ENCODE measurements around the gene FAM3A.
"Not testable (repeated sequence)": the region's sequence is repeated elsewhere in the genome, so short reads cannot be mapped to it uniquely, and the experiment has no call there.

The FAM3A gene

DNA sequence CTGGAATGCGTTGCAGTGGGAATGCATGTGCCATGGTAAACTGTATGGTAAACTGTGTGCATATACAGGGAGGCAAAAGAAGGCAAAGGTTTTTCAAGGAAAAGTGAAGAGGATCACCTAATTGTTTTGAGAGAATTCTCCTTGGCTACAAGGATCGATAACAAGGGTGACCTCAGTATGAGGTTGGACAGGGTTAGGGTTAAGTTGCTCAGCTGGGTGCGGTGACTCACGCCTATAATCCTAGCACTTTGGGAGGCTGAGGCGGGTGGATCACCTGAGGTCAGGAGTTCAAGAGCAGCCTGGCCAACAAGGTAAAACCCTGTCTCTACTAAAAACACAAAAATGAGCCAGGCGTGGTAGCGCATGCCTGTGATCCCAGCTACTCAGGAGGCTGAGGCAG lies 14.6 kb downstream of the FAM3A start:
- not testable (repeated sequence) for DNase-seq

DNA sequence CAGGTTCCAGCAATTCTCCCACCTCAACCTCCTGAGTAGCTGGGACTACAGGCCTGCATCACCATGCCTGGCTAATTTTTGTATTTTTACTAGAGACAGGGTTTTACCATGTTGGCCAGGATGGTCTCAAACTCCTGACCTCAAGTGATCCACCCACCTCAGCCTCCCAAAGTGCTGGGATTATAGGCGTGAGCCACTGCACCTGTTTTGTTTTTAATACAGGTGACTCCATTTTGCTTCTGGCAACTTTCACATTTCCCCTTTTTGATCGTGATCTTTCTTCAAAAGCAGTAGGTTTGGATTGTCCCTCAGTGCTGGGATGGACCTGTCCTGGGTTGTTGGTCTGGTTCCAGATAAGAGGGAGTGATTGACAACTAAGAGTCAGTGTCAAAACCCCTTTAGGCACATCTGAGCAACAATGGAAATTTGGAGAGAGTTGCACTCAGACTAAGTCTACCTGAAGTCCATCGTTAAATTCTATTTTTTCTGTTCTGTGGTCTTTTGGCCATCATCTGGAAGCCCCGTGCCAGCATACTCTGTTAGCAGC lies 19.4 kb downstream of the FAM3A start:
- DNase-seq, result not testable (repeated sequence)

DNA sequence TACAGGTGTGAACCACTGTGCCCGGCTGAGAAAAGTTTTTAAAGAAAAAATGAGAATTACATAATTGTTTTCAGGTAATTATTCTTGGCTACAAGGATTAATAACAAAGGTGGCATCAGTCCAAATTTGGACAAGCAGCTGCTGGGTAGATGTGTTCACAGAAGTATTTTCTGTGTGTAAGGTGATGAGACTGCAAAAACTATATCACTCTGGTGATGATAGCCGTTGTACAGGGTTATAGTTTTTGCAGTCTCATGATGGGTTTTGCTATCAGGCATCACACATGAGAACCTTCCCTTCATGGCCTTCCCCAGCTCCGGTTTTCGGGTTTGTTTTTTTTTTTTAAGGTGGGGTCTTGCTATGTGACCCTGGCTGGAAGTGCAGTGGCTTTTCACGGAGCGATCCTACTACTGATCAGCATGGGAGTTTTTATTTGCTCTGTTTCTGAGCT lies 20.5 kb downstream of the FAM3A start:
- no peak for DNase-seq

DNA sequence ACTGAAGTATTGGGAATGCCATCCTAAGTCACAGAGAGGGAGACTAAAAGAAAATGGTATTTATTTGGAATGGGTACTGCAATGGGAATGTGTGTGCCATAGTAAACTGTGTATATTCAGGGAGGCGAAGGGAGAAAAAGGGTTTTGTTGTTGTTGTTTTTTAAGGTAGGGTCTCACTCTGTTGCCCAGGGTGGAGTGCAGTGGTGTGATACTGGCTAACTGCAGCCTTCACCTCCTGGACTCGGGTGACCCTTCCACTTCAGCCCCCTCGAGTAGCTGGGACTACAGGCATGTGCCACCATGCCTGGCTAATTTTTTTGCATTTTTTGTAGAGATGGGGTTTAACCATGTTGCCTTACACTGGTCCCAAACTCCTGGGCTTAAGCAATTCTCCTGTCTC lies 21.3 kb downstream of the FAM3A start:
- no peak for DNase-seq

DNA sequence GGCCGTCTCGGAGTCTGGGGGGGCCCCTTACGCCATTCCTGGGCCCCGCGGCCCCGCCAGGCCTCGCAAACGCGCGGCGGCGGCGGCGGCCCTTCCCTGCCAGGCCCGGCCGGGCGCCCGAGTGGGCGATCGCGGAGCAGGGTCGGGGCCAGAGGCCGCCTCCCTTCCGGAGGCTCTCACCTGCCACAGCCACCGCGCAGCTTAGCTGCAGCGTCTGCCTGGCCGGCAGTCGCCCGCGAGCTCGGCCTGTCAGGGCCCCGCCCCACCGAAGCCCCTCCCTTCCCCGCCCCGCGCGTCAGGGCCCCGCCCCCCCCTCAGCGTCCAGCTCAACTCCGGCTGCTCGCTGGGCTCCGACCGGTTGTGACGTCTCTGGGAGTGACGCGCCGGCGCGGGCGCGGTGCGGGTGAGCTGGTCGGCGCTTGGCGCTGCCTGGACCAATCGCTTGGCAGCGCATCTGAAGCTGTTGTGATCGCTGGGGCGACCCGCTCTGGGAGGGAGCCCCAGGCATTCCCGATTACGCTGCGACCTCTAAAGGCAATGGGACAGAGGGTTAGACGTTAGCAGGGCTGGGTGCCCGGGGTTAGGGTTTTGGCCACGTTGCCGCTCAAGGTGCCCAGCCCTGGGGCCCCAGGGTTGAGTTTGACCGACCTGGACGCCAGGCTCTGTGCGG lies 25.5 kb downstream of the FAM3A start, which contains the start of gene SLC10A3:
SLC10A3 (minus strand) TSS at position 216 of the 670 bp plus-strand sequence. CDS start 1,689 bp downstream, outside the sequence.
- DNase-seq, result peak; percentile 77

DNA sequence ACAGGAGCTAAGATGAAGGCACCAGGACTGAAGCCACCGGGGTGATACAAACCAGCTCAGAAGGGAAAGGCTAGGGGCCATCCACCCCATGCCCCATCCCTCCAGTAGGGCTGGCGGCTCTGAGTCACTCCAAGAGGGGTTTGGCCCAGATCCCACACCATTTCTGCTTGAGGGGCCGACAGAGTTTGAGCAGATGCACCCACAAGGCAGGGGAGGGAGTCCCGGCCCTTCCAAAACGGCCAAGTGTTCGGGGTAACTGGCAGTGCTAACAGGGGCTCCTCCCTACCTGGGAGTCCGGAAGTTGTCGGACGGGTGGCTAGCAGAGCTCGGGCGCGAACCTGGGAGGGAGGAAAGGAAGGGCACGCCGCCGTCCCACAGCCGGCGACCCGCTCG lies 26.0 kb downstream of the FAM3A start:
- DNase-seq, result no peak

DNA sequence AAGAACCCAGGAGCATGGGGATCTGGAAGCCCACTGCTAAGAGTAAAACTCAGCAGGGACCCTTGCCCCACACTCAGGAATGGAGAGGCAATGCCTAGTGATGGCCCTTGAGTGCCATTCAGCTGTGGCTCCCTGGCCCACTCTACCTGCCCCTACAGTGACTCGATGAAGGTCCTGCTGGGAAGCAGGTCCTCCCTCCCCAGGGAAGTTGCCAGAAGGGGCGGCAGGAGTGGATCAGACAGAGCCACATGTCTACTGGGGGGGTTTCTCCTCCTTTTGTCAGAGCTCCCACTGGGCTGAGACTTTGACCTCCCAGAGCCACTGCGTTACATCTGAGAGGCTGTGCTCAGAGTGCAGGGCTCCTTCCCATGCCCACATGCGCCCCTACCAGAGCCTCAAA lies 26.9 kb downstream of the FAM3A start:
- no peak for DNase-seq

DNA sequence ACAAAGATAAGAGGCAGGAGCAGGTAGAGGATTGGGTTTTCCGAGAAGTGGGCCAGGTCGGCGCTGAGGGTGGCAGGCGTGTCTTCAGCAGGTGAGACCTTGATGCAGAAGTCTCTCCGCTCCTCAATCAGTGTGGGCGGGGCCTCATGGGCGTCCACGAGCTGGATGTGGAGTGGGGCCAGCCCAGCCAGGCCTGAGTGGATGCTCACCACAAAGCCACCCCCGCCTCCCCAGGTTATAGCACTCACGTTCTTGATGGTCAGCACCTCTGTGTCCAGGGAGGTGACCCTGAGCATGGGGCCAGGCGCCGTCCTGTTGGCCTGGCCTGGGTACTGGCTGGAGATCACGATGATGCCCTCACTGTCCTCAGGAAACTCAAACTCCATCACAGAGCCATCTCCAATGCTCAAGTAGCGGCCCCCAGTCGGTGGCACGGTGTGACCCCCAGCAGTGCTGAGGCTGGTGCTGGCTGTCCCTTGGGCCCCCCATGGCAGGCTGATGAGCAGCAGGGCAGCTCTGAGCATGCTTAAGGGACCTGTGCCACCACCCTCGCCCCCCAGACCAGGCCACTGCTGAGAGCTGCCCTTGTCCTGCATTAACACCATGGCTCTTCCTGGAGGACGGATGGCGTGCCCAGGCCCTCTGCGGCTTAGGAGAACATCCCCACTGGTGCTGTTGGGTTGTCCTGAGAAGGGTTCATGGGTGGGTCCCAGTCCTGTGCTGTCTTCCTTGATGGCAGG lies 27.5 kb downstream of the FAM3A start:
- no peak for DNase-seq

DNA sequence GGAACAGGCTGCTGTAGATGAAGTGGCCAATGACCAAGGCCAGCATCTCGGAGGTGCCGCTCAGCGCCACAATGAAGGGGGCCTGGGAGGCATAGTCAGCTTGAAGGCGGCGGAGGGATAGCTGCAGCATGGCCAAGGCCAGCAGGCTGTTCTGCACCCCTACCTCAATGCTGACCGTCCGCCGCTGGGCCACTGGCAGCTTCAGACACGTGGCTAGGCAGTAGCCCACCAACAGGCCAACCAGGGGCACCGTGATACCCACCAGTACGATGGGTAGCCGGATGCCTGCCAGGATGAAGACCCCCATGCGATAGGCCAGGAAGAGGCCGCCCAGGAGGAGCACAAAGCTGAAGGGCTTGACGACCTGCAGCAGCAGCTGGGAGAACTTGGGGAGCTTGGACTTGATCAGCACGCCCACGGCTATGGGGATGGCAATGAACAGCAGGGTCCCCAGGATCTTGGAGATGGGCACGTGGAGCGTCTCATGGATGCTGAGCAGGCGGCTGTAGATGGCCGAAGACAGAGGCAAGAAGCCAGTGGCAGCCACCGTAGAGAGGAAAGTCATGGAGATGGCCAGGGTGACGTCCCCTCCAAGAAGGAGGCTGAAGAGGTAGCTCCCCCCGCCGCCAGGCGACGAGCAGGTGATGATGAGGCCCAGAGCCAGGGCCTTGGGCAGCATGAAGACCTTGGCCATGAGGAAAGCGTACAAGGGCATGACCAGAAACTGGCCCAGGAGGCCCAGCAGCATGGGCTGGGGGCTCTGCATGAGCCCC lies 28.3 kb downstream of the FAM3A start:
- no peak for DNase-seq

DNA sequence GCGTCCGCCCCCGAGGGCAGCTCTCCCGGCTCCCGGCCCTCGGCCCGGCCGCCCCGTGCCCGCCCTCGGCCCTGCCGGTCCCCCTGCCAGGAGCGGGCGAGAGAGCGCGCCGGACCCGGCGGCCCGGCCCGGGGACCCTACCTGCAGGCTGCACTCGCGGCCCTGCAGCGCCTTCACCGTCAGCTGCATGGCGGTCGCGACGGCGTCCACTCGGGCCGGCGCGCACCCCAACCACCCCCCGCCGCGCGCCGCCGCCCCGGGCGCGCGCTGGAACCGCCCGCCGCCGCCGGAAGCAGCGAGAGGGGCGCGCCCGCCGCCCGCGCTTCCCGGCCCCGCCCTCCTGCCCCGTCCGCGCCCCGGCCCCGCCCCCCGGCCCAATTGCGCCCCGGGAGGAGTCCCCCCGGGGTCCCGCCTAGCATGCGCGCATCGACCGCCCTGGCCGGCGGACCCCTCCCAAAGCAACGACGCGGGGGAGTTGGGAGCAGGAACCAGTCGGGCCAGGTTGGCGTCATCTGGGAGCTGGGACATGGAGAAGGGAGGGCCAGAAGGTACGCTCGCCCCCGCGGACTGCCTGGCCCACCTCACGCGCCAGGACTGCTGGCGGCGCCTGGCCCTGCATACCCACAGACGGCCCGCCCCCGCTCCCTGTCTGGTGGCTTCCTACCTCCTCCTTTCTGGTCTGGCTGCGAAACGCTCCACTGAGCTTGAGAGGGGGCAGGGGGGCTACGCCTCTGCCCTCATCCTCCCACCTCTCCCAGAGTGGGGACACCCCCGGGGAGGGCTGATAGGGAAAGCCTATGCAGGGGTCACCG lies 29.4 kb downstream of the FAM3A start, which contains the start of gene UBL4A:
UBL4A (minus strand) TSS at position 220 of the 812 bp plus-strand sequence; CDS start at position 189, 31 bp downstream.
- DNase-seq, result no peak

DNA sequence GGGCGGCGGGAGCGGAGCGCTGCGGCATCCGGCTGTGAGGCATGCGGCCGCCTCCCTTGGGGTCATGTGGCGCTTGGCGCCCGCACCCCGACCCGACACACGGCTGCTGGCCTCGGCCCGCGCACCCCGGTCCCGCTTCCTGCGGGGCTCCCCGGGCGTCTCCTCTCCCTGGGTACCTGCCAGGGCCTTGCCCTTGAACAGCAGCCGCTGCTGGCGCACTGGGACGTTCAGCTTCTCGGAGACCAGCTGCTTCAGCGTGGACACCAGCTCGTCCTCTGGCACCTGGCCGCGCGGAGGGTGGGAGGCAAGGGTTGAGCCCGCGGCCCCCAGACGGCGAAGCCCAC lies 30.0 kb downstream of the FAM3A start:
- no peak for DNase-seq

DNA sequence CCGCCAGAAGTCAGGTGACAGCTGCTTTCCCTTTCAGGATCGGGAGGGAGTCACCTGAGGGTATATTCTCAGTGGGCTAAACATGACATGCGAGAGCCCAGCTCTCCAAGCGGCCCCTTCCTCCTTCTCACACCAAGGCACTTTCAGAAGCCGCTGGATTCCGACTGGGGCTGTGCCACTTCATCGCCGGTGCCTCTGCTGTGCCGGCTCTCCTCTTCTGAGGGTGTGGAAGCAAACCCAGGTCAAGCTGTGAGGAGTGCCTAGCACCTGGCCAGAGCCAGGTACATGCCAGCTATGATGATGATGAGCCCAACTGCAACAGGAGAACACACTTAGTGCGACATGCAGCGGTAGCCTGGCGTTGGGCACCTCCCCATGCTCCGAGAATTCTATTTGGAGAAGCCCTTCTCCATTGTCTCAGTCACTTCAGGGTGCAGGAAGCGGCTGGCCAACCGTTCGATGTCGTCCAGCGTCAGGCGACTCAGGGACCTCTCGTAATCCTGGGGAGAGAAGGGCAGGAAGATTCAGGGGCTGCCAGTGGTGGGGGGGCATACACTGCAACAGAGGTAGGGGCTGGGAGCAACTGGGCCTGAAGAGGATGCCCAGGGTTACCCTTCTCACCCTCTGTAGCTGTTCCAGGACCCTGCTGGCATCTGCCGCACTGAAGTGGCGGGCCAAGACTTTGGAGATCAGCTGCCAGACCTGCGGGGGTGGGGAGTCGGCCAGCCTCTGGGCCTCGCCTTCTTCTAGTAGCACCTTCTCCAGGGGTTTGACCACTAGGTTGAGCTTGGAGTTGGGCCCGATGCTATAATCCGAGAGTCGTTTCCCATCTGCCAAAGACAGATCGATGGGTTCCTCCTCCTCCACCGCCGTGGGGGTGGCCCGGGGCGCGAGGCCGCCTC lies 30.6 kb downstream of the FAM3A start:
- DNase-seq, result no peak

DNA sequence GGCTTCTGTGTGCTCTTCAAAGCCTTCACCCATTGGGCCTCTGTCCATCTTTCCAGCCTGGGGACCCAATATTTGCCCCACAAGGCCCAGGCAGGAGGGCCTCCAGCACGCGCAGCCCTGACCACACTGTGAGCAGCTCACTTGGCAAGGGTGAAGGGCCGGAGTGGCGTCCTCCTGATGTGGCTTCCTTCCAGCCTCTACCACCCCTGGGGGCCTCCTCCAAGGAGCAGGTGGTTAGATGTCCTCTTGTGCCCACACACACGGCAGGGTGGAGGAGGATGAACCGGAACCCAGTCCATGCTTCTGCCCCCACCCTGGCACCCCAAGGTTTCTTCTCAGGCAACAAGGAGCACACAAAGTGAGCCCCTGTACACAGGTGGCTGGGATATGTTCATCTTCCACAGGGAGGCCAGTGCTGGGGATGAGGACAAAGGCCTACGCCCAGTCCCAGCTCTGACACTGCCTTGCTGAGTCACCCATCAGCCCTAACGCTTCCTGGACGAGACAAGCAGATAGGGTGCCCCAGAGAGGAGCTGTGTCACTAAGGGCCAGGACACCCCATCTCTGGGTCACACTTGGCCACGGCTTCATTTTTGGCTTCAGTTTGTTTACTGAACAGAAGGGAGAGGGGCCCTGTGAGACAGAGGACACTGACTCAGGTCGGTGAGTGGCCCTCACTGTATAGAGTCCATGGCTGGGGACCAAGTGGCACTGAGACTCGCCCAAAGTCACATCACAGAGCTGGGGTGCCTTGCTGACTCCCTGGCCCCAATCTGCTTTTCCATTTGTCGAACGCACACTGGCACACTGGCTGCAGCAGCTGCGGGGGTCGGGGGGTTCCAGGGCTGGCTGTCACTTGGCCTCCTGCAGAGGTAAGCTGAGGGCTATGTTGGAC lies 31.5 kb downstream of the FAM3A start:
- no peak for DNase-seq

DNA sequence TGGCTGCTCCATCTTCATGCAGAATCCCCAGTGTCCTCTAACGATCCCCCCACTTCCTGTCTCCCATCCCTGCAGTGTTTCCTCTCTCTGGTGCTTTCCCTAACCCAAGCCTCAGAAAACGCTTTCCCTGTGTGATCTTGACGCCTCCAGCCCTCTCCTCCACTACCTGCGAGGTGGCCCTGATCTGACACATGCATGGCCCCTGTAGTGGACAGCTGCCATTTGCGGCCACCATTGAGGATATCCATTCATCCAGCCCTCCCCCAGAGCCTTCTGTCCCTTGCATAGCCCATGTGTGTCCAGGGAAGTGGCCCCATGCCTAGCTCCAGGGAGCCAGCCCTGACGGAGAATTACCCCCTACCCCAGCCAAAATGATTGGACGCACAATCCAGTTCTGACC lies 32.7 kb downstream of the FAM3A start:
- DNase-seq, result no peak

DNA sequence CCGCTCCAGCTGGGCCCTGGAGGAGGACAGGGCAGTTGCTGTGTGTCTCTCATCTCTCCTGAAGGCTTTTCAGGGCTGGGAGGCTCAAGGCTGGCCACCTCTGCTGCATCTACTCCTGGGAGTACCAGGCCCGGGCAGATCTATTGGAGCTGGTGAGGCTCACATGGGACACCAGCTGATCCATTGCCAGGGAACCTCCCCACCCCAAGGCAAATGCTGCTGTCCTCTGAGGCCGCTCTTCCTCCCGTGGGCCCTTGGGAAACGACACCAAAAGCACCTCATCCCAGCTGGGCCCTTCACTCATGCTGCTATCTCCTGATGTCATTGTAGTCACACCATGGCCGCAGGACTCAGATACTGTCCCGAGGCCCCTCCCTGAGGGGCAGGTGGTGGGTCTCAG lies 33.2 kb downstream of the FAM3A start:
- no peak for DNase-seq

DNA sequence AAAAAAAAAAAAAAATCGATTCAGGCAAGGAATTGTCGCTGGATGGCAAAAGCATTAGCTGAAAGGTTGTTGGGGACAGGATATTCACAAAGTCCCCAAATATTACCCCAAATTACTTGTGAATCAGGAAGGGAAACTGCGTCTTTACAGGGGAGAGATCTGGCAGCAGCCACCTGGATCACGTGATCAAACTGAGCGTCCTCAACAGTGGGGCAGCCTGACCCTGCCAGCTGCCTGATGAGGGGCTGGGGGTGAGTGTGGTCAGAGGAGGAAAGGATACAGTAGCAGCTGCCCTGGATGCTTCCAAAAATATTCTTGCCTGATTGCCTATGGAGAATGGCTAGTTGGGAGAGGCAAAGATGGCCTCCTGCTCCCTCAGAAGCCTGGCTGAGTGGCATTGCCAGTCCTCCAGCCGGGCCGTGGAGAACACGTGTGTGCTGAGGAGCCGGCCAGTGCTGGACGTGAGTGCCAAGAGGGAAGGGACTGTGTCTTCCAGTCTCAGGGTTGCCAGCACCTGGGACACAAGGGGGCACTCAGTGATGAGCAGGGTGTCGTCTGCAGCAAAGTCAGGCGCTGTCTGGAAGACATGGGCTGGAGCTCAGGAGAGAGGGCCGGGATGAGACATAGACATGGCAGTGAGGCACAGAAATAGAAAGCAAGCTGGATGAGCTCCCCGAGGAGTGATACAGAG lies 34.0 kb downstream of the FAM3A start:
- DNase-seq, result no peak

DNA sequence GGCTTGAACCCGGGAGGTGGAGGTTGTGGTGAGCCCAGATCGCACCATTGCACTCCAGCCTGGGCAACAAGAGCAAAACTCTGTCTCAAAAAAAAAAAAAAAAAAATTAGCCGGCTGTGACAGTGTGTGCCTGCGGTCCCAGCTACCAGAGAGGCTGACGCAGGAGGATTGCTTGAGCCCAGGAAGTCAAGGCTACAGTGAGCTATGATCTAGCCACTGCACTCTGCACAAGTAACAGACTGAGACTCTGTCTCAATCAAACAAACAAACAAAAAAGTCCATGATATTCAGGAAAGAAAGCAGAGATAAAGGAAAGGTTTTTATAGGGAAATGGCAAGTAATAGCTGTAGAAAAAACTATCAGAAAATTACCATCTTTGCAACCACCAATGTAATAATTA lies 34.8 kb downstream of the FAM3A start:
- no peak for DNase-seq

DNA sequence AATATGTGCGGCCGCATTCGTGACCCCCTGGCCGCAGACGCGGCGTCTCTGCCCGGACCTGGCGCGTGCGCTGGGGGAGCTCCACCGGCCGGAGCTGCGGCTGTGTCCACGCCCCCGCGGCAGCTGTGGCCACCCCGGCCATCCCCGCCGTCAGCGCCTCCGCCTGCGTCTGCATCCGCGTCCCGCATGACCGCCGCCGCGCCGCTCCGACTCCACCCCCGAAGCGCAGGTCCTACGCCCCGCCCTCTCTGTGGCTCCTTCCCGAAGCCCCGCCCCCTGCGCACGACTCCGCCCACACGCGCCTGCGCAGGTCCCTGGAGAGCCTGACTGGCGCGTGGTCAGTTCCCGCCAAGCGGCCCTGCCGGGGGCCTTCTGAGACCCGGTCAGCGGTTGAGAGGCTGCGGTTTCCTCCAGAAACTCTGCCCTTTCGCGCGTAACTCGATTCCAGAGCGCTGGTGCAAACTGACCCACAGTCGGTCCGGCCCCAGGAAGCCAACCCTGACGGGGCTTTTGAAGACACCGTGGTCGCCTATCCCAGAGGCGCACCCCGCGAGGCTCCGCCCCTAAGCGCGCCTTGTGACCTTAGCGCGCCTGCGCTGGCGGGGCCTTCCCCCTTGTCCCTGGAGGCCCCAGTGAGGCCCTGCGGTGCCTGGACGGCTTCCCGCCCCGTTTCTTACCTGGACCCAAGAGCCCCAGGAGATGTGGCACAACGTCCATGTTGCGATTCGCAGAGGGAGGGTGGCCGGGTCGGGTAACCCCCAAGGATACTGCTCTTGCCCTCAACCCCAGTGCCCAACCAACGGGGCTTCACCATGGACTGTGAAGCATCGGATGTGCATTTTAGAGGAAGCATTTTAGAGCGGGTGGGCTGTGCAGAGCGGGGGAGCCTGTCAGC lies 37.1 kb downstream of the FAM3A start, which contains the start of gene LAGE3:
LAGE3 (minus strand) TSS at position 554 of the 895 bp plus-strand sequence; CDS start at position 188, 366 bp downstream.
- peak; percentile 31 for DNase-seq
